ENCODE data around the gene CD9. TPM values are rescaled to one million over a fixed set of nuclear protein-coding genes. Genes with fewer than 3 reads are reported as not detected.

The CD9 gene
- total RNA-seq, 3 donors from 2014 or later (not counting 1 experiment from before 2014, with no cell fraction given), result 2.1 to 55.9 (median 8.0) TPM

GRCh38 chr12:6198051-6198450, 2.1 kb upstream of the CD9 start:
- H3K4me3 Mint-ChIP-seq, result no peak overlapping the region
- DNase-seq, result no peak
- H3K4me1 Mint-ChIP-seq, result peaks cover 0 to 24% of the 10 kb centered on the region in 2 donors
- peaks cover 20% of the 10 kb centered on the region for H3K27me3 ChIP-seq (ENCODE audit: control insufficient read depth, insufficient read depth, low read length)
- H3K27ac Mint-ChIP-seq, result no peak overlapping the region
- no peaks in the 10 kb centered on the region for H3K9me3 ChIP-seq (ENCODE audit: control insufficient read depth, insufficient read depth, low read length)
- H3K4me3 ChIP-seq (ENCODE audit: low read length), result no peak overlapping the region
- intact Hi-C loops (cut with micrococcal nuclease), result loop anchor here (5.0 kb wide), 1 partner anchor 339 kb away; no protein-coding TSS in a partner anchor
- no peaks in the 10 kb centered on the region for H3K36me3 ChIP-seq (ENCODE audit: control insufficient read depth, insufficient read depth, low read length)
- peaks cover 35 to 37% of the 10 kb centered on the region in 2 donors for H3K27me3 Mint-ChIP-seq (ENCODE audit: low read depth in 2 of 2)
- peaks cover 20% of the 10 kb centered on the region for H3K4me1 ChIP-seq (ENCODE audit: control insufficient read depth, insufficient read depth, low read length)
- 81% methylated on average over 7 of the region's 7 CpGs for WGBS (ENCODE audit: insufficient coverage)
- TF ChIP-seq CTCF (IDR thresholded peaks at IDR 0.05), result no peak
- no peaks in the 10 kb centered on the region for H3K9me3 Mint-ChIP-seq
- no peak for ATAC-seq
- no peaks in the 10 kb centered on the region for H3K36me3 Mint-ChIP-seq
- H3K27ac ChIP-seq (ENCODE audit: low read length), result no peak overlapping the region

GRCh38 chr12:6198556-6198955, 1.6 kb upstream of the CD9 start:
- peaks cover 32 to 35% of the 10 kb centered on the region in 2 donors for H3K27me3 Mint-ChIP-seq (ENCODE audit: low read depth in 2 of 2)
- peaks cover 20% of the 10 kb centered on the region for H3K4me1 ChIP-seq (ENCODE audit: control insufficient read depth, insufficient read depth, low read length)
- intact Hi-C loops (cut with micrococcal nuclease), result loop anchor here (5.0 kb wide), 1 partner anchor 339 kb away; no protein-coding TSS in a partner anchor
- 91% methylated on average over 6 of the region's 6 CpGs for WGBS (ENCODE audit: insufficient coverage)
- peaks cover 0 to 24% of the 10 kb centered on the region in 2 donors for H3K4me1 Mint-ChIP-seq
- H3K4me3 ChIP-seq (ENCODE audit: low read length), result no peak overlapping the region
- no peak for TF ChIP-seq CTCF (IDR thresholded peaks at IDR 0.05)
- H3K27ac ChIP-seq (ENCODE audit: low read length), result no peak overlapping the region
- no peak for DNase-seq
- no peaks in the 10 kb centered on the region for H3K36me3 Mint-ChIP-seq
- H3K27ac Mint-ChIP-seq, result peak overlapping the region in 1 of 2 donors; percentile 44
- ATAC-seq, result no peak
- no peaks in the 10 kb centered on the region for H3K9me3 ChIP-seq (ENCODE audit: control insufficient read depth, insufficient read depth, low read length)
- H3K27me3 ChIP-seq (ENCODE audit: control insufficient read depth, insufficient read depth, low read length), result peaks cover 18% of the 10 kb centered on the region
- no peaks in the 10 kb centered on the region for H3K9me3 Mint-ChIP-seq
- no peaks in the 10 kb centered on the region for H3K36me3 ChIP-seq (ENCODE audit: control insufficient read depth, insufficient read depth, low read length)
- H3K4me3 Mint-ChIP-seq, result no peak overlapping the region

- Mint-ChIP-seq H3K9me3 (no peaks in the 10 kb centered on the region), H3K4me3 (peak overlapping the region; percentile 49), H3K36me3 (no peaks in the 10 kb centered on the region), H3K4me1 (peaks cover 0 to 24% of the 10 kb centered on the region in 2 donors), H3K27me3 (ENCODE audit: low read depth in 2 of 2) (peaks cover 27 to 32% of the 10 kb centered on the region in 2 donors), H3K27ac (peak overlapping the region in 1 of 2 donors; percentile 44)
- no peaks in the 10 kb centered on the region for H3K9me3 ChIP-seq (ENCODE audit: control insufficient read depth, insufficient read depth, low read length)
- peaks cover 14% of the 10 kb centered on the region for H3K27me3 ChIP-seq (ENCODE audit: control insufficient read depth, insufficient read depth, low read length)
- peaks cover 20% of the 10 kb centered on the region for H3K4me1 ChIP-seq (ENCODE audit: control insufficient read depth, insufficient read depth, low read length)
- no peak overlapping the region for H3K27ac ChIP-seq (ENCODE audit: low read length)
- H3K4me3 ChIP-seq (ENCODE audit: low read length), result no peak overlapping the region
- TF ChIP-seq CTCF (IDR thresholded peaks at IDR 0.05), result no peak
- no peak for ATAC-seq
- 74% methylated on average over 10 of the region's 10 CpGs for WGBS (ENCODE audit: insufficient coverage)
- no peaks in the 10 kb centered on the region for H3K36me3 ChIP-seq (ENCODE audit: control insufficient read depth, insufficient read depth, low read length)
- DNase-seq, result no peak
- intact Hi-C loops (cut with micrococcal nuclease), result loop anchor here (5.0 kb wide), 1 partner anchor 338 kb away; no protein-coding TSS in a partner anchor
Measured at GRCh38 chr12:6198985-6199530, 1.1 kb upstream of the CD9 start.
